IPS DF 19.7 (cell line): Measurements from ENCODE around the gene RBKS.

Experiments used
- DNase-seq: peaks from one replicate; pipeline ENCODE4 v3.0.0-alpha.2; 2013; ENCODE audit warnings: low read depth, low spot score

RBKS gene

DNA sequence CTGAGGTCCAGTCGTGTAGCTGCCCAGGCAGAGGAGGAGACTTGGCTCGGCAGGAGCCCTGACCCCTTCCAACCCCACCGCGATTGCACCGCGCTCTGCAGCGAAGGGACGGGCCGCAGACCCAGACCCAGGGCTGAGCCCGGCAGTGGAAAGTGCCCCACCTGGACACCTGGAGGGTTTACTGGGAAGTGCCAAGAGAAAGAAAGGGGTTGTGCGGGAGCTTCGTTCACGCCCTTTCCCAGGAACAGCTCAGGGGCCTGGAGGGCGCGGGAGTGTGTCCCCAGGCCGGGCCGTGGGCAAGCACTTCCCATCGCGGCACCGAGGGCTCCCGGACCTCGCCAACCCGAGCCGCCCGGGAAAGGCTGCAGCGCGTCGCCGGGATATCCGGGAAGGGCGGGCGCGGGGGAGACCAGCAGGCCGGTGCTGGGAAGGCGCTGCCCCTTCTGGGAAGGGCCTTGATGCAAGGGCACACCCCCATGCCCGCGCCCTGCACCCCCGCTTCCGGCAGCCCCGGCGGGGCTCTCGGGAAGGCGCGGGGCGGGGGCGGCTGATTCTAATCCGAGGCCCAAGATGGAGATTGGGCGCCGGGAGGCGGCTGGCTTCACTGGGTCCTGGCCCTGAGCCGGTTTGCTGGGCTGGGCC is 154.8 kb downstream of the RBKS start:
- no peak for DNase-seq

DNA sequence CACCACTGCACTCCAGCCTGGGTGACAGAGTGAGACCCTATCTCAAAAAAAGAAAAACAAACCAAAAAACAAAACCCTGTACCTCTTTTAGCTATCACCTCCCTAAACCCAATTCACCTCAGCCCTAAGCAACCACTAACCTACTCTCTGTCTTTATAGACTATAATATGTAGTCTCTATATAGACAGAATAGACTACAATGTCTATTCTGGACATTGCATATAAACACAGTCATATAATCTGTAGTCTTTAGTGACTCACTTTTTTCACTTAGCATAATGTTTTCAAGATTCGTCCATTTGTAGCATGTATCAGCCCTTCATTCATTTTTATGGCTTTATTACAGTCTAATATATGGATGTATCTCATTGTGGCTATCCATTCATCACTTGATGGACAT is 155.9 kb downstream of the RBKS start:
- DNase-seq, result no peak
